ENCODE data around the gene KCNG4.
"Not testable (repeated sequence)": the region's sequence is repeated elsewhere in the genome, so short reads cannot be mapped to it uniquely, and the experiment has no call there.

The KCNG4 gene

GRCh38 chr16:84227548-84227947 is 12.3 kb downstream of the KCNG4 start:
- Histone ChIP-seq H3K27ac (ENCODE audit: low read depth in 2 of 2, low read length in 2 of 2) (no peak overlapping the region), H3K36me3 (ENCODE audit: control insufficient read depth in 2 of 2, insufficient read depth in 2 of 2, low read length in 2 of 2) (no peaks in the 10 kb centered on the region), H3K27me3 (ENCODE audit: control insufficient read depth in 2 of 2, insufficient read depth in 2 of 2, low read length in 2 of 2) (peaks cover 5 to 6% of the 10 kb centered on the region in 2 donors), H3K4me1 (ENCODE audit: control insufficient read depth in 2 of 2, insufficient read depth in 2 of 2, low read length in 2 of 2) (no peaks in the 10 kb centered on the region), H3K9me3 (ENCODE audit: control insufficient read depth in 2 of 2, low read length in 2 of 2) (no peaks in the 10 kb centered on the region), H3K9ac (ENCODE audit: low read depth in 1 of 2, low read length in 2 of 2) (no peak overlapping the region), H3K4me3 (ENCODE audit: low read length in 2 of 2) (no peak overlapping the region)

- Histone ChIP-seq H3K27me3 (ENCODE audit: control insufficient read depth in 2 of 2, insufficient read depth in 2 of 2, low read length in 2 of 2) (peaks cover 5 to 6% of the 10 kb centered on the region in 2 donors), H3K27ac (ENCODE audit: low read depth in 2 of 2, low read length in 2 of 2) (no peak overlapping the region), H3K36me3 (ENCODE audit: control insufficient read depth in 2 of 2, insufficient read depth in 2 of 2, low read length in 2 of 2) (no peaks in the 10 kb centered on the region), H3K9me3 (ENCODE audit: control insufficient read depth in 2 of 2, low read length in 2 of 2) (no peaks in the 10 kb centered on the region), H3K4me3 (ENCODE audit: low read length in 2 of 2) (no peak overlapping the region), H3K4me1 (ENCODE audit: control insufficient read depth in 2 of 2, insufficient read depth in 2 of 2, low read length in 2 of 2) (no peaks in the 10 kb centered on the region), H3K9ac (ENCODE audit: low read depth in 1 of 2, low read length in 2 of 2) (no peak overlapping the region)
Observed at GRCh38 chr16:84226026-84226425, 13.8 kb downstream of the KCNG4 start.

- no peak overlapping the region for H3K27ac ChIP-seq (ENCODE audit: low read depth in 2 of 2, low read length in 2 of 2)
- H3K36me3 ChIP-seq (ENCODE audit: control insufficient read depth in 2 of 2, insufficient read depth in 2 of 2, low read length in 2 of 2) = no peaks in the 10 kb centered on the region
- no peak overlapping the region for H3K4me3 ChIP-seq (ENCODE audit: low read length in 2 of 2)
- no peaks in the 10 kb centered on the region for H3K9me3 ChIP-seq (ENCODE audit: control insufficient read depth in 2 of 2, low read length in 2 of 2)
- H3K9ac ChIP-seq (ENCODE audit: low read depth in 1 of 2, low read length in 2 of 2) = no peak overlapping the region
- no peaks in the 10 kb centered on the region for H3K4me1 ChIP-seq (ENCODE audit: control insufficient read depth in 2 of 2, insufficient read depth in 2 of 2, low read length in 2 of 2)
- H3K27me3 ChIP-seq (ENCODE audit: control insufficient read depth in 2 of 2, insufficient read depth in 2 of 2, low read length in 2 of 2) = peaks cover 5 to 6% of the 10 kb centered on the region in 2 donors
Observed at GRCh38 chr16:84225571-84225970, 14.2 kb downstream of the KCNG4 start.

- Histone ChIP-seq H3K4me3 (ENCODE audit: low read length in 2 of 2) (no peak overlapping the region), H3K9ac (ENCODE audit: low read depth in 1 of 2, low read length in 2 of 2) (no peak overlapping the region), H3K27me3 (ENCODE audit: control insufficient read depth in 2 of 2, insufficient read depth in 2 of 2, low read length in 2 of 2) (peaks cover 5 to 6% of the 10 kb centered on the region in 2 donors), H3K9me3 (ENCODE audit: control insufficient read depth in 2 of 2, low read length in 2 of 2) (no peaks in the 10 kb centered on the region), H3K4me1 (ENCODE audit: control insufficient read depth in 2 of 2, insufficient read depth in 2 of 2, low read length in 2 of 2) (no peaks in the 10 kb centered on the region), H3K36me3 (ENCODE audit: control insufficient read depth in 2 of 2, insufficient read depth in 2 of 2, low read length in 2 of 2) (no peaks in the 10 kb centered on the region), H3K27ac (ENCODE audit: low read depth in 2 of 2, low read length in 2 of 2) (no peak overlapping the region)
Observed at GRCh38 chr16:84225126-84225525, 14.7 kb downstream of the KCNG4 start.

GRCh38 chr16:84224554-84224953 is 15.3 kb downstream of the KCNG4 start:
- H3K9ac ChIP-seq (ENCODE audit: low read depth in 1 of 2, low read length in 2 of 2) = no peak overlapping the region
- H3K27ac ChIP-seq (ENCODE audit: low read depth in 2 of 2, low read length in 2 of 2) = no peak overlapping the region
- no peaks in the 10 kb centered on the region for H3K36me3 ChIP-seq (ENCODE audit: control insufficient read depth in 2 of 2, insufficient read depth in 2 of 2, low read length in 2 of 2)
- H3K4me1 ChIP-seq (ENCODE audit: control insufficient read depth in 2 of 2, insufficient read depth in 2 of 2, low read length in 2 of 2) = no peaks in the 10 kb centered on the region
- peaks cover 5 to 6% of the 10 kb centered on the region in 2 donors for H3K27me3 ChIP-seq (ENCODE audit: control insufficient read depth in 2 of 2, insufficient read depth in 2 of 2, low read length in 2 of 2)
- no peaks in the 10 kb centered on the region for H3K9me3 ChIP-seq (ENCODE audit: control insufficient read depth in 2 of 2, low read length in 2 of 2)
- H3K4me3 ChIP-seq (ENCODE audit: low read length in 2 of 2) = no peak overlapping the region

GRCh38 chr16:84223456-84223855 is 16.4 kb downstream of the KCNG4 start:
- Histone ChIP-seq H3K4me1 (ENCODE audit: control insufficient read depth in 2 of 2, insufficient read depth in 2 of 2, low read length in 2 of 2) (no peaks in the 10 kb centered on the region), H3K4me3 (ENCODE audit: low read length in 2 of 2) (no peak overlapping the region), H3K9me3 (ENCODE audit: control insufficient read depth in 2 of 2, low read length in 2 of 2) (no peaks in the 10 kb centered on the region), H3K36me3 (ENCODE audit: control insufficient read depth in 2 of 2, insufficient read depth in 2 of 2, low read length in 2 of 2) (no peaks in the 10 kb centered on the region), H3K27ac (ENCODE audit: low read depth in 2 of 2, low read length in 2 of 2) (no peak overlapping the region), H3K9ac (ENCODE audit: low read depth in 1 of 2, low read length in 2 of 2) (no peak overlapping the region), H3K27me3 (ENCODE audit: control insufficient read depth in 2 of 2, insufficient read depth in 2 of 2, low read length in 2 of 2) (peaks cover 5 to 6% of the 10 kb centered on the region in 2 donors)

- no peak overlapping the region for H3K9ac ChIP-seq (ENCODE audit: low read depth in 1 of 2, low read length in 2 of 2)
- H3K36me3 ChIP-seq (ENCODE audit: control insufficient read depth in 2 of 2, insufficient read depth in 2 of 2, low read length in 2 of 2) = no peaks in the 10 kb centered on the region
- H3K27ac ChIP-seq (ENCODE audit: low read depth in 2 of 2, low read length in 2 of 2) = no peak overlapping the region
- no peaks in the 10 kb centered on the region for H3K9me3 ChIP-seq (ENCODE audit: control insufficient read depth in 2 of 2, low read length in 2 of 2)
- H3K27me3 ChIP-seq (ENCODE audit: control insufficient read depth in 2 of 2, insufficient read depth in 2 of 2, low read length in 2 of 2) = peaks cover 3 to 5% of the 10 kb centered on the region in 2 donors
- no peaks in the 10 kb centered on the region for H3K4me1 ChIP-seq (ENCODE audit: control insufficient read depth in 2 of 2, insufficient read depth in 2 of 2, low read length in 2 of 2)
- H3K4me3 ChIP-seq (ENCODE audit: low read length in 2 of 2) = no peak overlapping the region
Observed at GRCh38 chr16:84220851-84221250, 19.0 kb downstream of the KCNG4 start.

- H3K27me3 ChIP-seq (ENCODE audit: control insufficient read depth in 2 of 2, insufficient read depth in 2 of 2, low read length in 2 of 2) = no peaks in the 10 kb centered on the region
- no peaks in the 10 kb centered on the region for H3K4me1 ChIP-seq (ENCODE audit: control insufficient read depth in 2 of 2, insufficient read depth in 2 of 2, low read length in 2 of 2)
- no peak overlapping the region for H3K9ac ChIP-seq (ENCODE audit: low read depth in 1 of 2, low read length in 2 of 2)
- H3K4me3 ChIP-seq (ENCODE audit: low read length in 2 of 2) = no peak overlapping the region
- no peak overlapping the region for H3K27ac ChIP-seq (ENCODE audit: low read depth in 2 of 2, low read length in 2 of 2)
- H3K9me3 ChIP-seq (ENCODE audit: control insufficient read depth in 2 of 2, low read length in 2 of 2) = no peaks in the 10 kb centered on the region
- H3K36me3 ChIP-seq (ENCODE audit: control insufficient read depth in 2 of 2, insufficient read depth in 2 of 2, low read length in 2 of 2) = no peaks in the 10 kb centered on the region
Observed at GRCh38 chr16:84218956-84219355, 20.9 kb downstream of the KCNG4 start.

- no peak overlapping the region for H3K9ac ChIP-seq (ENCODE audit: low read depth in 1 of 2, low read length in 2 of 2)
- no peak overlapping the region for H3K27ac ChIP-seq (ENCODE audit: low read depth in 2 of 2, low read length in 2 of 2)
- H3K9me3 ChIP-seq (ENCODE audit: control insufficient read depth in 2 of 2, low read length in 2 of 2) = no peaks in the 10 kb centered on the region
Observed at GRCh38 chr16:84218176-84218823, 21.5 kb downstream of the KCNG4 start.

GRCh38 chr16:84216144-84216543 is 23.7 kb downstream of the KCNG4 start:
- H3K9ac ChIP-seq (ENCODE audit: low read depth in 1 of 2, low read length in 2 of 2); H3K9me3 ChIP-seq (ENCODE audit: control insufficient read depth in 2 of 2, low read length in 2 of 2); H3K36me3 ChIP-seq (ENCODE audit: control insufficient read depth in 2 of 2, insufficient read depth in 2 of 2, low read length in 2 of 2); H3K27me3 ChIP-seq (ENCODE audit: control insufficient read depth in 2 of 2, insufficient read depth in 2 of 2, low read length in 2 of 2); H3K4me1 ChIP-seq (ENCODE audit: control insufficient read depth in 2 of 2, insufficient read depth in 2 of 2, low read length in 2 of 2); H3K27ac ChIP-seq (ENCODE audit: low read depth in 2 of 2, low read length in 2 of 2); H3K4me3 ChIP-seq (ENCODE audit: low read length in 2 of 2): not testable (repeated sequence)

More at GRCh38 chr16:84218176-84218823, 21.5 kb downstream of the KCNG4 start:
- no peak overlapping the region for H3K4me3 ChIP-seq (ENCODE audit: low read length in 2 of 2)
- H3K27me3 ChIP-seq (ENCODE audit: control insufficient read depth in 2 of 2, insufficient read depth in 2 of 2, low read length in 2 of 2) = no peaks in the 10 kb centered on the region
- no peaks in the 10 kb centered on the region for H3K36me3 ChIP-seq (ENCODE audit: control insufficient read depth in 2 of 2, insufficient read depth in 2 of 2, low read length in 2 of 2)
- H3K4me1 ChIP-seq (ENCODE audit: control insufficient read depth in 2 of 2, insufficient read depth in 2 of 2, low read length in 2 of 2) = no peaks in the 10 kb centered on the region

Data from mucosa of rectum (tissue), 2 donors.